Coronary artery (tissue), 2 donors: Measurements from ENCODE around the gene FANCE.
"Not testable (repeated sequence)": the region's sequence is repeated elsewhere in the genome, so short reads cannot be mapped to it uniquely, and the experiment has no call there.

Source experiments
- DNase-seq: peaks from one replicate; pipeline ENCODE4 v3.0.0-alpha.2; 2017; ENCODE audit warnings: low spot score
- H3K27ac ChIP-seq, 2 donors: fragments of 200-600 bp; sonication (generic); one replicate each; pipeline ENCODE4 v1.5.1; 2016 to 2019
- H3K4me3 ChIP-seq: fragments of 200-600 bp; sonication (generic); 2 replicates; pipeline ENCODE4 v1.5.1; 2016; ENCODE audit warnings: mild to moderate bottlenecking, moderate library complexity
- TF ChIP-seq, protein P1 (sequence below): fragments of 200-600 bp; sonication (generic); IDR thresholded peaks from one replicate; pipeline ENCODE4 v1.5.1; 2019; ENCODE audit warnings: antibody characterized with exemption

Gene FANCE

GRCh38 chr6:35508542-35508941, 56.4 kb downstream of the FANCE start:
- TF ChIP-seq, protein P1, sequence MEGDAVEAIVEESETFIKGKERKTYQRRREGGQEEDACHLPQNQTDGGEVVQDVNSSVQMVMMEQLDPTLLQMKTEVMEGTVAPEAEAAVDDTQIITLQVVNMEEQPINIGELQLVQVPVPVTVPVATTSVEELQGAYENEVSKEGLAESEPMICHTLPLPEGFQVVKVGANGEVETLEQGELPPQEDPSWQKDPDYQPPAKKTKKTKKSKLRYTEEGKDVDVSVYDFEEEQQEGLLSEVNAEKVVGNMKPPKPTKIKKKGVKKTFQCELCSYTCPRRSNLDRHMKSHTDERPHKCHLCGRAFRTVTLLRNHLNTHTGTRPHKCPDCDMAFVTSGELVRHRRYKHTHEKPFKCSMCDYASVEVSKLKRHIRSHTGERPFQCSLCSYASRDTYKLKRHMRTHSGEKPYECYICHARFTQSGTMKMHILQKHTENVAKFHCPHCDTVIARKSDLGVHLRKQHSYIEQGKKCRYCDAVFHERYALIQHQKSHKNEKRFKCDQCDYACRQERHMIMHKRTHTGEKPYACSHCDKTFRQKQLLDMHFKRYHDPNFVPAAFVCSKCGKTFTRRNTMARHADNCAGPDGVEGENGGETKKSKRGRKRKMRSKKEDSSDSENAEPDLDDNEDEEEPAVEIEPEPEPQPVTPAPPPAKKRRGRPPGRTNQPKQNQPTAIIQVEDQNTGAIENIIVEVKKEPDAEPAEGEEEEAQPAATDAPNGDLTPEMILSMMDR: no peak
- Histone ChIP-seq H3K4me3 (no peak overlapping the region), H3K27ac (no peak overlapping the region)
- DNase-seq: no peak

DNA sequence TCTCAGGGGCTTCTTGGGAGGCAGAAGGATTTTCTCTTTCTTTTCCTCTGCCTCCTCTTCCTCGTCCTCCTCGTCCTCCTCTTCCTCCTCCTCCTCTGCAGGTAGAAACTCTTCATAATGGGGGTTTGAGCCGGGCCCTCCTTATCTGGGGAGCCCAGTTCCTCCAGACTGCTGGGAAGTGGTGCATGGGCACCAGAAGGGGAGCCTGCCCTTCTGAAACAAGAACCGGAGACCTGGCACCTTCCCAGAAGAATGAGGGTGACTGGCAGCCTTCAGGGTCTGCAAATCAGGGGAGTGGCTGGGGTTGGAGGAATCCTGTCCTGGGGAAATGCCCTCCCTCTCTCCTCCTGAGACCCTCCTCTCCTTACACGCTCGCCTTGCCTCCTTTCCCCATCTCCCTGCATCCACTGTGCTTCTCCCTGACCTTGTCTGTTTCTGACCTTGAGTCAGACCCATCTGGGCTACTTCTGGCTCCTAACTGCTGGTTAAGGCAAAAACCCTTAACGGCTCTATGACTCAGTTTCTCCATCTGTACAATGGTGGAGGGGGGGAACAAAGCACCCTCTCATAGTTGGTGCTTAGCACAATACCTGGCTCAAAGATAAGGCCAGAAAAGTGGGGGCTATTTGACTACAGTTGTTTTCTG, 58.9 kb downstream of the FANCE start:
- DNase-seq: no peak
- H3K4me3 ChIP-seq: no peak overlapping the region
- TF ChIP-seq, protein P1: no peak
- H3K27ac ChIP-seq: no peak overlapping the region

GRCh38 chr6:35511562-35511941, 59.4 kb downstream of the FANCE start:
- H3K27ac ChIP-seq: no peak overlapping the region
- peak overlapping the region; percentile 54 for H3K4me3 ChIP-seq
- no peak for DNase-seq
- TF ChIP-seq, protein P1: no peak

- no peak for DNase-seq
- Histone ChIP-seq H3K27ac (no peak overlapping the region), H3K4me3 (peak overlapping the region; percentile 54)
- TF ChIP-seq, protein P1: no peak
Observed at GRCh38 chr6:35512006-35512405, 59.9 kb downstream of the FANCE start.

GRCh38 chr6:35512740-35513139, 60.6 kb downstream of the FANCE start, which contains the start of gene TULP1:
Gene TULP1 (minus strand): TSS chr6:35512896. CDS start chr6:35512858, 38 bp downstream.
- Histone ChIP-seq H3K4me3 (peak within 1 kb of the TSS; percentile 54), H3K27ac (no peak within 1 kb of the TSS)
- TF ChIP-seq, protein P1: no peak
- DNase-seq: no peak

- Histone ChIP-seq H3K4me3 (no peak overlapping the region), H3K27ac (no peak overlapping the region)
- no peak for DNase-seq
- TF ChIP-seq, protein P1: no peak
Observed at GRCh38 chr6:35514587-35514986, 62.4 kb downstream of the FANCE start.

DNA sequence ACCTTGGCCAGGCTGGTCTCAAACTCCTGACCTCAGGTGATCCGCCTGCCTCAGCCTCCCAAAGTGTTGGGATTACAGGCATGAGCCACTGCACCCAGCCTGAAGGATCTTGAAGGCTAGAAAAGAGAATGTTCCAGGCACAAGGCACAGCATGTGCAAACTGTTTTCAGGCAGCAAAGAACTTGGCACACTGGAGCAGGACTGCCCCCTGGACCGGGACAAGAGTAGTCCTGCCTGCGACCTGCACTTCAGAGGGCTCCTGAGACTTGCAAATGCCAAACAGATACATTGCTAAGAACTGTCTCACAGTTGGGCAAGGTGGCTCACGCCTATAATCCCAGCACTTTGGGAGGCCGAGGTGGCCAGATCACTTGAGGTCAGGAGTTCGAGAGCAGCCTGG, 63.8 kb downstream of the FANCE start:
- H3K4me3 ChIP-seq, DNase-seq, H3K27ac ChIP-seq: not testable (repeated sequence)
